Peyer's patch (tissue), 4 donors: ENCODE data around the gene SUGCT.

Experiments used
- POLR2A ChIP-seq, 2 donors: fragments of 450-650 bp; IDR thresholded peaks; one replicate each; pipeline ENCODE4 v1.5.1; 2017; ENCODE audit warnings: antibody characterized with exemption in 2 of 2, mild to moderate bottlenecking in 2 of 2, moderate library complexity in 2 of 2
- TF ChIP-seq, protein P1 (sequence below), 6 experiments: fragments of 450-650 bp in 4 of 6; fragments of 200-600 bp in 2 of 6; sonication (generic) in 1 of 6; IDR thresholded peaks; one replicate each; pipeline ENCODE4 v1.5.1; 2017 to 2019; ENCODE audit warnings: antibody characterized with exemption in 6 of 6, mild to moderate bottlenecking in 3 of 6, moderate library complexity in 1 of 6

DNA sequence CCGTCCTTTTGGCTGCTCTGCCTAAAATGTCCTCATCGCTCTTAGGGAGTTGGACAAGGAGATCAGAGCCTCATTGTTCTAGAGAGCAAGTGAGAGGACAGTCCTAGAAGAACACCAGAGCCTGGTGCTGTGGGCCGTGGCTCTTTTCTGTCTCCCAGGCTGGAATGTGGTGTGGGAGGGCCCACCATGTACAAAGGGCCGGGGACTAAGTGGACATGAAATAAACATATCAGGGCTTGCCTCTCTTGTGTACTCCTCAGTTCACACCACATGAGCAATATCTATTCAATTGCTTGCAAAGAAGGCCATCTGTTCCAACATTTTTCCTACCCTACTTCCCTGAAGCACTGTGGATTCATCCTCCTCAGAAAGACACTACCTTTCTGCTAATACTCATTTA is 510.4 kb downstream of the SUGCT start:
- TF ChIP-seq, protein P1, sequence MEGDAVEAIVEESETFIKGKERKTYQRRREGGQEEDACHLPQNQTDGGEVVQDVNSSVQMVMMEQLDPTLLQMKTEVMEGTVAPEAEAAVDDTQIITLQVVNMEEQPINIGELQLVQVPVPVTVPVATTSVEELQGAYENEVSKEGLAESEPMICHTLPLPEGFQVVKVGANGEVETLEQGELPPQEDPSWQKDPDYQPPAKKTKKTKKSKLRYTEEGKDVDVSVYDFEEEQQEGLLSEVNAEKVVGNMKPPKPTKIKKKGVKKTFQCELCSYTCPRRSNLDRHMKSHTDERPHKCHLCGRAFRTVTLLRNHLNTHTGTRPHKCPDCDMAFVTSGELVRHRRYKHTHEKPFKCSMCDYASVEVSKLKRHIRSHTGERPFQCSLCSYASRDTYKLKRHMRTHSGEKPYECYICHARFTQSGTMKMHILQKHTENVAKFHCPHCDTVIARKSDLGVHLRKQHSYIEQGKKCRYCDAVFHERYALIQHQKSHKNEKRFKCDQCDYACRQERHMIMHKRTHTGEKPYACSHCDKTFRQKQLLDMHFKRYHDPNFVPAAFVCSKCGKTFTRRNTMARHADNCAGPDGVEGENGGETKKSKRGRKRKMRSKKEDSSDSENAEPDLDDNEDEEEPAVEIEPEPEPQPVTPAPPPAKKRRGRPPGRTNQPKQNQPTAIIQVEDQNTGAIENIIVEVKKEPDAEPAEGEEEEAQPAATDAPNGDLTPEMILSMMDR (IDR thresholded peaks at IDR 0.05) = no peak
- TF ChIP-seq POLR2A (IDR thresholded peaks at IDR 0.05) = no peak
